Measurements from ENCODE around the gene FNIP2. TPM values are rescaled to one million over a fixed set of nuclear protein-coding genes. Genes with fewer than 3 reads are reported as not detected.

The FNIP2 gene
- polyA plus RNA-seq, 1 donor from 2014 or later, result 51.7 TPM

DNA sequence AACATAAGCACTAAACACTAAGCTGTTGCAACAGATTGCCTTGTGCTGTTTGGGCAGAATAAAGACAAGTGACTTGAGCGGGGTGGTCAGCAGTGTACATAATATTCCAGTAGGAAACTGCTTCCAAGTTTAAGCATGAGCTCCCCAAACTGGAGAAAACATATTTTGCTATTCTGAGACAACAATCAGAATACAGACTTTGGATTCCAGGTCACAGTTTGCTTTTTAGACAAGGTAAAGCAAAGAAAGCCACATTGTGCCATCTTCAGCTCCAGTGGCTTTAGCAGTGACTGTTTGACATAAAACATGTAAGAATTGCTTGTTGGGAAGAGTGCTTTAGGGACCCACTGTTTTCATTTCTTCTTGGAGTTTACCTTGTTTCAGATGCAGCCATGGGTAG, 136.0 kb downstream of the FNIP2 start:
- H3K9me2 ChIP-seq (ENCODE audit: insufficient read depth, low read length), result no peaks in the 10 kb centered on the region
- H3K36me3 ChIP-seq (ENCODE audit: insufficient read depth, low read length), result no peaks in the 10 kb centered on the region
- H3K4me3 ChIP-seq (ENCODE audit: low read length), result no peak overlapping the region
- H4K20me1 ChIP-seq (ENCODE audit: insufficient read depth), result no peaks in the 10 kb centered on the region
- H3K9me3 ChIP-seq (ENCODE audit: low read length), result no peaks in the 10 kb centered on the region
- H3K4me2 ChIP-seq (ENCODE audit: low read length), result no peak overlapping the region
- TF ChIP-seq EP300 (conservative IDR thresholded peaks at IDR 0.05; ENCODE audit: poor library complexity, severe bottlenecking) (no peak), RAD21 (conservative IDR thresholded peaks at IDR 0.05) (no peak), POLR2AphosphoS5 (IDR thresholded peaks at IDR 0.05) (no peak), TAF1 (IDR thresholded peaks at IDR 0.05; ENCODE audit: low read depth) (no peak), MXI1 (conservative IDR thresholded peaks at IDR 0.05; ENCODE audit: poor library complexity, severe bottlenecking) (no peak), EZH2 (IDR thresholded peaks at IDR 0.05; ENCODE audit: borderline replicate concordance, insufficient read depth, low read length, poor library complexity, severe bottlenecking) (no peak), SMC3 (conservative IDR thresholded peaks at IDR 0.05; ENCODE audit: poor library complexity) (no peak)
- TF ChIP-seq, protein P1, sequence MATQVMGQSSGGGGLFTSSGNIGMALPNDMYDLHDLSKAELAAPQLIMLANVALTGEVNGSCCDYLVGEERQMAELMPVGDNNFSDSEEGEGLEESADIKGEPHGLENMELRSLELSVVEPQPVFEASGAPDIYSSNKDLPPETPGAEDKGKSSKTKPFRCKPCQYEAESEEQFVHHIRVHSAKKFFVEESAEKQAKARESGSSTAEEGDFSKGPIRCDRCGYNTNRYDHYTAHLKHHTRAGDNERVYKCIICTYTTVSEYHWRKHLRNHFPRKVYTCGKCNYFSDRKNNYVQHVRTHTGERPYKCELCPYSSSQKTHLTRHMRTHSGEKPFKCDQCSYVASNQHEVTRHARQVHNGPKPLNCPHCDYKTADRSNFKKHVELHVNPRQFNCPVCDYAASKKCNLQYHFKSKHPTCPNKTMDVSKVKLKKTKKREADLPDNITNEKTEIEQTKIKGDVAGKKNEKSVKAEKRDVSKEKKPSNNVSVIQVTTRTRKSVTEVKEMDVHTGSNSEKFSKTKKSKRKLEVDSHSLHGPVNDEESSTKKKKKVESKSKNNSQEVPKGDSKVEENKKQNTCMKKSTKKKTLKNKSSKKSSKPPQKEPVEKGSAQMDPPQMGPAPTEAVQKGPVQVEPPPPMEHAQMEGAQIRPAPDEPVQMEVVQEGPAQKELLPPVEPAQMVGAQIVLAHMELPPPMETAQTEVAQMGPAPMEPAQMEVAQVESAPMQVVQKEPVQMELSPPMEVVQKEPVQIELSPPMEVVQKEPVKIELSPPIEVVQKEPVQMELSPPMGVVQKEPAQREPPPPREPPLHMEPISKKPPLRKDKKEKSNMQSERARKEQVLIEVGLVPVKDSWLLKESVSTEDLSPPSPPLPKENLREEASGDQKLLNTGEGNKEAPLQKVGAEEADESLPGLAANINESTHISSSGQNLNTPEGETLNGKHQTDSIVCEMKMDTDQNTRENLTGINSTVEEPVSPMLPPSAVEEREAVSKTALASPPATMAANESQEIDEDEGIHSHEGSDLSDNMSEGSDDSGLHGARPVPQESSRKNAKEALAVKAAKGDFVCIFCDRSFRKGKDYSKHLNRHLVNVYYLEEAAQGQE (IDR thresholded peaks at IDR 0.05; ENCODE audit: borderline replicate concordance), result no peak
- TF ChIP-seq, protein P2, sequence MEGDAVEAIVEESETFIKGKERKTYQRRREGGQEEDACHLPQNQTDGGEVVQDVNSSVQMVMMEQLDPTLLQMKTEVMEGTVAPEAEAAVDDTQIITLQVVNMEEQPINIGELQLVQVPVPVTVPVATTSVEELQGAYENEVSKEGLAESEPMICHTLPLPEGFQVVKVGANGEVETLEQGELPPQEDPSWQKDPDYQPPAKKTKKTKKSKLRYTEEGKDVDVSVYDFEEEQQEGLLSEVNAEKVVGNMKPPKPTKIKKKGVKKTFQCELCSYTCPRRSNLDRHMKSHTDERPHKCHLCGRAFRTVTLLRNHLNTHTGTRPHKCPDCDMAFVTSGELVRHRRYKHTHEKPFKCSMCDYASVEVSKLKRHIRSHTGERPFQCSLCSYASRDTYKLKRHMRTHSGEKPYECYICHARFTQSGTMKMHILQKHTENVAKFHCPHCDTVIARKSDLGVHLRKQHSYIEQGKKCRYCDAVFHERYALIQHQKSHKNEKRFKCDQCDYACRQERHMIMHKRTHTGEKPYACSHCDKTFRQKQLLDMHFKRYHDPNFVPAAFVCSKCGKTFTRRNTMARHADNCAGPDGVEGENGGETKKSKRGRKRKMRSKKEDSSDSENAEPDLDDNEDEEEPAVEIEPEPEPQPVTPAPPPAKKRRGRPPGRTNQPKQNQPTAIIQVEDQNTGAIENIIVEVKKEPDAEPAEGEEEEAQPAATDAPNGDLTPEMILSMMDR (IDR thresholded peaks at IDR 0.05; ENCODE audit: poor library complexity, severe bottlenecking), result no peak
- H3K27ac ChIP-seq (ENCODE audit: low read length), result no peak overlapping the region
- H3K27me3 ChIP-seq (ENCODE audit: insufficient read depth, low read depth, low read length), result no peaks in the 10 kb centered on the region
- H3K79me2 ChIP-seq (replicated peaks; ENCODE audit: insufficient read depth, low read length), result no peaks in the 10 kb centered on the region
- no peaks in the 10 kb centered on the region for H3F3A ChIP-seq (ENCODE audit: insufficient read depth, low read length, poor library complexity, severe bottlenecking)
- no peak overlapping the region for H3K9ac ChIP-seq (ENCODE audit: low read length)
- H2AFZ ChIP-seq (ENCODE audit: low read depth, low read length), result no peak overlapping the region

DNA sequence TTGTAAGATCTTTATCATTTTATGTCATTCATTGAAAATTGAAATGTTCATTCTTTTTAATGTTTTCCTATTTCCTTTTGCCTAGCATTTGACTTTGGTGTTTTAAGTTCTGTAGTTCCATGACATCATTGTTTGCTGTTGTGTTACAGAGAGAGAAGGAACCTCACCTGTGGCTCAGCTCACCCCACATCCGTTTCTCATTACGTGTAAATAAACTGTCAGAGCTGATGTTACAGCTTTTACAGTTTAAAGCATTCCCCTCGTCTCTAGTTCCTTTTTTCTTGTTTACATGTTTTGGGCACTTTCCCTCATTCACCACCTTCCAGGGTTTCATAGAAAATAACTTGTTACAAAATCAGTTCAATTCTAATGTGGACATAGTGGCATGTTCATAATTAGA, 137.2 kb downstream of the FNIP2 start:
- no peak overlapping the region for H3K27ac ChIP-seq (ENCODE audit: low read length)
- no peaks in the 10 kb centered on the region for H4K20me1 ChIP-seq (ENCODE audit: insufficient read depth)
- no peaks in the 10 kb centered on the region for H3K79me2 ChIP-seq (replicated peaks; ENCODE audit: insufficient read depth, low read length)
- H3K4me3 ChIP-seq (ENCODE audit: low read length), result no peak overlapping the region
- H3K36me3 ChIP-seq (ENCODE audit: insufficient read depth, low read length), result no peaks in the 10 kb centered on the region
- no peaks in the 10 kb centered on the region for H3K9me3 ChIP-seq (ENCODE audit: low read length)
- H3K27me3 ChIP-seq (ENCODE audit: insufficient read depth, low read depth, low read length), result no peaks in the 10 kb centered on the region
- H3K4me2 ChIP-seq (ENCODE audit: low read length), result no peak overlapping the region
- no peaks in the 10 kb centered on the region for H3K9me2 ChIP-seq (ENCODE audit: insufficient read depth, low read length)
- no peaks in the 10 kb centered on the region for H3F3A ChIP-seq (ENCODE audit: insufficient read depth, low read length, poor library complexity, severe bottlenecking)
- no peak overlapping the region for H2AFZ ChIP-seq (ENCODE audit: low read depth, low read length)
- TF ChIP-seq, protein P2 (IDR thresholded peaks at IDR 0.05; ENCODE audit: poor library complexity, severe bottlenecking), result no peak
- no peak for TF ChIP-seq RAD21 (conservative IDR thresholded peaks at IDR 0.05)
- TF ChIP-seq, protein P1 (IDR thresholded peaks at IDR 0.05; ENCODE audit: borderline replicate concordance), result no peak
- no peak for TF ChIP-seq EP300 (conservative IDR thresholded peaks at IDR 0.05; ENCODE audit: poor library complexity, severe bottlenecking)
- TF ChIP-seq EZH2 (IDR thresholded peaks at IDR 0.05; ENCODE audit: borderline replicate concordance, insufficient read depth, low read length, poor library complexity, severe bottlenecking), result no peak
- no peak for TF ChIP-seq POLR2AphosphoS5 (IDR thresholded peaks at IDR 0.05)
- TF ChIP-seq SMC3 (conservative IDR thresholded peaks at IDR 0.05; ENCODE audit: poor library complexity), result no peak
- TF ChIP-seq TAF1 (IDR thresholded peaks at IDR 0.05; ENCODE audit: low read depth), result no peak
- no peak for TF ChIP-seq MXI1 (conservative IDR thresholded peaks at IDR 0.05; ENCODE audit: poor library complexity, severe bottlenecking)
- H3K9ac ChIP-seq (ENCODE audit: low read length), result no peak overlapping the region

Measured in neural cell (in vitro differentiated cells).